Measurements from ENCODE around the gene MRPL23.
"Not testable (repeated sequence)": the region's sequence is repeated elsewhere in the genome, so short reads cannot be mapped to it uniquely, and the experiment has no call there.

Gene MRPL23

GRCh38 chr11:1933416-1934334 is 13.5 kb upstream of the MRPL23 start:
- no peak for DNase-seq (ENCODE audit: low read depth)

DNA sequence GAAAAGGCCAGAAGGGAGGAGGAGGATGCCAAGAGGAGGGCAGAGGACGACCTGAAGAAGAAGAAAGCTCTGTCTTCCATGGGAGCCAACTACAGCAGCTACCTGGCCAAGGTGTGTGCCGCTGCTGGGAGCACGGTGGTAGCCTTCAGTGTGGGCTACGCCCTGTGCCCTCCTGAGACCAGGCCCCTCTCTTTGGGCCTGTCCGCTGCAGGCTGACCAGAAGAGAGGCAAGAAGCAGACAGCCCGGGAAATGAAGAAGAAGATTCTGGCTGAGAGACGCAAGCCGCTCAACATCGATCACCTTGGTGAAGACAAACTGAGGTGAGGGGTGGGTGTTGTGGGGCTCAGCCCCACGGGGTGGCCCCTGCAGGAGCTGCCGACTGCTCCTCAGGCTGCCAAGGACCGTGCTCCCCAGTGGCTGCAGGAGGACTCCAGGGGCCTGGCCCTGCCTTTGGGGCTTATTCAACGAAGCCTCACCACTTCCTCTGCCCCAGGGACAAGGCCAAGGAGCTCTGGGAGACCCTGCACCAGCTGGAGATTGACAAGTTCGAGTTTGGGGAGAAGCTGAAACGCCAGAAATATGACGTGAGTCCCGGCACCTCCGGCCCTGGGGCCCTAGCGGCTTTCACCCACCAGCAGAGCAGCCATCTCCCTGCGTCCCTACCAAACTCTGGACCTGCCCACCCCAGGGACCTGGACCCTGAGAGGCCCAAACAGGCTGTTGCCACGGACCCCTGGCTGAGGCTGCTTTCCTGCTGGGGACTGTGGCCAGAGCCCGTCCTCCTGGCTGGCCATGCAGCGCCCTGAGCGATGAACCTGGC is 12.6 kb upstream of the MRPL23 start:
- no peak for DNase-seq (ENCODE audit: low read depth)

- DNase-seq (ENCODE audit: low read depth): no peak
These were observed 11.7 kb upstream of the MRPL23 start for GRCh38 chr11:1935156-1936071.

DNA sequence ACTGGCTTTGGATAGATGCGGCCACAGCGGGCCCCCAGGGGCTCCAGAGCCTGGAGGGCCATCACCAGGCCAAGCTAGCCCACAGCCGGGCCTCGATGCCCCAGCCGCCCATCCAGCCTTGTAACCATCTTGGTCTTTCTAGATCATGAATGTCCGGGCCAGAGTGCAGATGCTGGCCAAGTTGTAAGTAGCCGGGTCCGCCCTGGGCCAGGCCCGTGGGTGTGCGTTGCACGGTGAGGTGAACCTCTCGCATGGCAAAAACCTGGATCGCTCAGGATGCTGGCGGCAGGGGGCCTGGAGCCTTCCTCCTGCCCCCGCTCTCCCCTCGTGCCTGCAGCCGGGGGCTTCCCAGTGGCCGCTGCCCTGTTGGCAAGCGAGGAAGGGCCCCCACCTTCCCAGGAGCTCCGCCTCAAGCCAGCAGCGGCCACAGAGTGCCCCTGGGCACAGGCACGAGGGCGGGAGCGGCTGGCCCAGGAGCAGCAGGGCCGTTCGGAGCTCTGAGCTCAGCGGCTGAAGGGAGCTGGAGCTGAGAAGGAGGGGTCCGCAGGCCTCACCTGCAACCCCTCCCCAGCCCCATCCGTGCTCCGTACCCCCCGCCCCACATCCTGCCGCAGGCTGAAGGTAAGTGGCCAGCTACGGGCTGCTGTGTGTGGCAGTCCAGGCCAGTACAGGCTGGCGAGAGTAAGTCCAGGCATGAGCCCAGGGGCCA is 10.9 kb upstream of the MRPL23 start:
- DNase-seq (ENCODE audit: low read depth): no peak

- DNase-seq (ENCODE audit: low read depth): no peak
These were observed 10.1 kb upstream of the MRPL23 start for GRCh38 chr11:1936781-1937615.

DNA sequence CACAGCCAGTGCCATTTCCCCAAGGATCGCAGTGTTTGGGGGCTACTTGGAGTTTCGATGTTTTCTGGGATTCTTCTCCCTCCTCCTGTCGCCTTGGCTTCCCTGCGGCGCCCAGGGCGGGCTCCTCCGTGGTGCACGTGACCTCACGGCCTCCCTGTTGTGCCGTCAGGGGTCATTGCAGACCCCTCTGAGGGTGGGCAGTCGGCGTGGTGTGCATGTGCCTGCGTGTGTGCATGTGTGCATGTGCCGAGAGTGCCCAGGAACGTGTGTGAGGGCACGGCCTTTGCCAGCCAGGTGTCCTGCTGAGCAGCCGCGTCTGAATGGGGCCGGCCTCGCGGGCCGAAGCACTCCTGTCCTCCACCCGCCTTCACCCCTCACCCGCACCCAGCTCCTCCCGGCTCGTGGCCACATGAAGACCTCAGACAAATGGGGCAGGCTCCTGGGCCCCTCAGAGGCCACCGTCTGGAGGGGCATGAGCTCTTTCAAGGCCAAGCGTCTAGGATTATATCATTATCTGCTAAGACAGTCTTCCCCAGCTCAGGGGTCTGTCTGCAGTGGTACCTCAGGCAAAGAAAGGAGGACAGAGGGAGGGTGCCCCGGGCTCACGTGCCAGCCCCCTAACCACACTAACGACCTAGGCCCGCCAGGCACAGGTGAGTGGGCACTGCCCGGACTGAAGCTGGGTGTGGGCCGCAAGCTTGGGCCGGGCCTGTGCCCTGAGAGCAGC is 9.4 kb upstream of the MRPL23 start:
- DNase-seq (ENCODE audit: low read depth): no peak

GRCh38 chr11:1938343-1939005 is 8.7 kb upstream of the MRPL23 start:
- DNase-seq (ENCODE audit: low read depth): no peak

- no peak for DNase-seq (ENCODE audit: low read depth)
These were observed 8.0 kb upstream of the MRPL23 start for GRCh38 chr11:1939006-1939625.

- not testable (repeated sequence) for DNase-seq (ENCODE audit: low read depth)
These were observed 7.3 kb upstream of the MRPL23 start for GRCh38 chr11:1939788-1940187.

DNA sequence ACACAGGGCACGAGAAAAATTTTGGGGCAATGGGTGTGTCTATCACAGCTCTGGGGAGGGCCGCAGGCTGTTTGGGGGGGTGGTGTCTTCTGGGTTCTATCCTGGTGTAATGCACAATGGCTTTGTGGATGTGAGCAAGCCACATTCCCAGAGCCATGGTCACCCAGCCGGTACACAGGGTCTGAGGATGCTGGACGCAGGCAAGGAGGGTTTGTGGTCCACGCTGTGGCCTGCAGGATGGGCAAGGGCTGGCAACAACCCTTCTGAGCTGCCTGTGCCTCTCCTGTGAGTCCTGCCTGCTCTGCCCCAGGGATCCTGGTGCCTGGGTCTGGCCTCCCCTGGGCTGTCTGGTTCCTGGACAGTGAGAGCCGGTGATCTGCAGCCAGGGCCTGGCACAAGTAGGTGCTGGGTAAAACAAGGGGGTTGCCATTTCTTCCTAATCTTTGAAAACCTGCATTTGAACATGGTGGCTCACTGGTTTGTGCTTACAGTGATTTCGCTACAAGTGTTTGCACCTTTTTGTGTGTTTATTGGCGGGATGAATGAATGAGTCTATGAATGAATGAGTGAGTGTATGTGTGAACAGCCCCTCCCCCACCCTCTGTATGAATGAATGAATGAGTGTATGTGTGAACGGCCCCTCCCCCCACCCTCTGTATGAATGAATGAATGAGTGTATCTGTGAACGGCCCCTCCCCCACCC is 4.4 kb upstream of the MRPL23 start:
- no peak for DNase-seq (ENCODE audit: low read depth)

GRCh38 chr11:1943576-1943975 is 3.6 kb upstream of the MRPL23 start:
- DNase-seq (ENCODE audit: low read depth): no peak

GRCh38 chr11:1943977-1944376 is 3.2 kb upstream of the MRPL23 start:
- DNase-seq (ENCODE audit: low read depth): no peak

DNA sequence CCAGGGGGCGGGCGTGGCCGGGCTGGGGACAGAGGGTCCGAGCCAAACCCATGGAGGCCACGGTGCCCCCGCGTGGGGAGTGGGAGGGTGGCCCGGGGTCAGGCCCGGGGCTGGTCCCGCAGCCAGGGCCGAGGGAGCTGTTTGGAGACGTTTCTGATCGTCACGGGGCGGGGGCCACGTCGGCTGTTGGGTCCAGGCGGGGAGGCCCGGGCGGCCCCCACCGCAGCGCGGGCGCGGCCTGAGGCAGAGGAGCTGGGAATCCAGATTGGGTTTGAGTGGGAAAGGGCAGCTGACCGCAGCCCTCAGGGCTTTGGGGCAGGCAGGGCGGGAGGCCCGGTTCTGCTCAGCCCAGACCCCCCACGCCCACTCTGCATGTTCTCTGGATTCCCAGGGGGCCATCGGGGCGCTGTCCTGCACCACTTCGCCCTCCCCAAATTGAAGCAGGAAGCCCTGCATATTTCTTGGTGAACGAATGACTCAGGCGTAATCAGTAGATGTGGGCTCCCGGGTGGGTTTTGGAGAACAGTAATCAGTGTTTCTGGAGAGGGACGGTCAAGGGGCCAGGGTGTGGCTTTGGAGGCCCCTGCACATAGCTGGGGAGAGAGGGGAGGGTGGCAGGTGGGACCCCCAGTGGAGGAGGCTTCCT is 583 bp downstream of the MRPL23 start:
- no peak for DNase-seq (ENCODE audit: low read depth)

DNA sequence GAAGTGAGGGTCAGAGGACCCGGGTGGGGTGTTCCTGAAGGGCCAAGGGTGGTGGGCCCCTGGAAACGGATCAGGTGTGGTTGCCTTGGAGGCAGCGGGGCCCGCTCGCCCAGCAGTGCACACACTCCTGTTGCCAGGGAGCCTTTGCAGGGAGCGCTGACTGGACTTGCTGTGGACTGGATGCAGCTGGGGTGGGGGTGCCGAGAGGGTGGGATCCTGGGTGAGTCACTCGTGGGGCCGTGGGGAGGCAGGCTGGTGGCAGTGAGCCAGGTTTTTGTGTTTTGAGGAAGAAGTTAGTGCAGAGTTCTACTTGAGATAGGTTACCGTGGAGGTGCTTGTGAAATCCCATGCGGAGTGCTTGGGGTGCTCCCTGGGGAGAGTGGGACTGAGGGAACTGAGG is 1.3 kb downstream of the MRPL23 start:
- no peak for DNase-seq (ENCODE audit: low read depth)

DNA sequence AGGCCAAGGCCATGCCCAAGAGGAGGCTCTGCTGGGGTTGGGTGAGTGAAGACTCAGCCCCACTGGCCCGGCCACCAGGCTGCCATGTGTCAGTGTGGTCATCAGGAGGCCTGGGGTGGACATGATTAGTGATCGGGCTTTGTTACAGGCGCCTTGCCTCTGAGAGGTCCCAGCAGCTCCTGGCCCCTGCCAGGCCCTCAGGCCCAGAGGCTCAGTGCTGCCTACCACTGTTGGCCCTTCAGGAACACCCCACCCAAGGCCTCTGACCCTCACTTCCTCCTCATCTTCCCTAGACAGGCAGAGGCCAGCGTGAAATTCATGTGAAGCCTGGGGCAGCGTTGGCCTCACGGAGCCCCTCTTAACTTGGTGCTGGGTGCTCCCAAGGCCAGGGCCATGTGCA is 2.2 kb downstream of the MRPL23 start:
- DNase-seq (ENCODE audit: low read depth): no peak

- DNase-seq (ENCODE audit: low read depth): no peak
These were observed 2.8 kb downstream of the MRPL23 start for GRCh38 chr11:1949922-1950321.

- DNase-seq (ENCODE audit: low read depth): no peak
These were observed 5.8 kb downstream of the MRPL23 start for GRCh38 chr11:1952806-1953482.

All from stimulated activated CD8-positive, alpha-beta memory T cell treated with anti-CD3 and anti-CD28 coated beads, Interleukin-7, amount 100 ng/mL, for 24 hours (primary cell).